Mesendoderm (in vitro differentiated cells): ENCODE data around the gene BLVRB.

Source experiments
- DNase-seq: peaks from one replicate; pipeline ENCODE4 v3.0.0; 2013
- H2AK5ac ChIP-seq: 2 replicates; pipeline ENCODE4 v1.6.1; 2013; ENCODE audit warnings: low read length, inconsistent platforms
- H2BK120ac ChIP-seq: 2 replicates; pipeline ENCODE4 v1.6.1; 2013; ENCODE audit warnings: low read depth, mild to moderate bottlenecking, low read length, moderate library complexity, mixed read lengths
- H2BK15ac ChIP-seq: replicated peaks from 2 replicates; pipeline ENCODE4 v1.6.1; 2013; ENCODE audit warnings: low read depth, mild to moderate bottlenecking, moderate library complexity
- H2BK5ac ChIP-seq: 2 replicates; pipeline ENCODE4 v1.6.1; 2013; ENCODE audit warnings: low read length, inconsistent platforms
- H3K18ac ChIP-seq: 2 replicates; pipeline ENCODE4 v1.6.1; 2013; ENCODE audit warnings: mild to moderate bottlenecking, low read length, mixed read lengths
- H3K23ac ChIP-seq: one replicate; pipeline ENCODE4 v1.6.1; 2013; ENCODE audit warnings: low read length
- H3K27ac ChIP-seq: 2 replicates; pipeline ENCODE4 v1.5.1; 2013; ENCODE audit warnings: low read depth, mild to moderate bottlenecking, inconsistent platforms, low read length, moderate library complexity
- H3K27me3 ChIP-seq: 2 replicates; pipeline ENCODE4 v1.6.1; 2013; ENCODE audit warnings: low read length, control low read depth, mild to moderate bottlenecking, inconsistent platforms; ENCODE audit not compliant: insufficient read depth, poor library complexity
- H3K36me3 ChIP-seq: 2 replicates; pipeline ENCODE4 v1.6.1; 2013; ENCODE audit warnings: low read length, inconsistent platforms; ENCODE audit not compliant: control insufficient read depth, insufficient read depth
- H3K4ac ChIP-seq: one replicate; pipeline ENCODE4 v1.6.1; 2013; ENCODE audit warnings: low read depth, mild to moderate bottlenecking, low read length, moderate library complexity
- H3K4me1 ChIP-seq: 2 replicates; pipeline ENCODE4 v1.6.1; 2013; ENCODE audit warnings: low read depth, low read length, inconsistent platforms; ENCODE audit not compliant: control insufficient read depth
- H3K4me2 ChIP-seq: 2 replicates; pipeline ENCODE4 v1.6.1; 2013; ENCODE audit warnings: low read length
- H3K4me3 ChIP-seq: 2 replicates; pipeline ENCODE4 v1.5.1; 2013; ENCODE audit warnings: mild to moderate bottlenecking, low read length
- H3K56ac ChIP-seq: one replicate; pipeline ENCODE4 v1.6.1; 2013; ENCODE audit warnings: low read length
- H3K79me1 ChIP-seq: 2 replicates; pipeline ENCODE4 v1.6.1; 2013; ENCODE audit warnings: low read length, inconsistent platforms
- H3K79me2 ChIP-seq: 2 replicates; pipeline ENCODE4 v1.6.1; 2013; ENCODE audit warnings: mild to moderate bottlenecking, low read length; ENCODE audit not compliant: control insufficient read depth, insufficient read depth
- H3K9ac ChIP-seq: 2 replicates; pipeline ENCODE4 v1.6.1; 2013; ENCODE audit warnings: low read length, inconsistent platforms
- H4K5ac ChIP-seq: one replicate; pipeline ENCODE4 v1.6.1; 2013; ENCODE audit warnings: low read length
- H4K8ac ChIP-seq: one replicate; pipeline ENCODE4 v1.6.1; 2013; ENCODE audit warnings: low read depth, mild to moderate bottlenecking, control low read depth, low read length, moderate library complexity
- WGBS: extraction: QIAGEN DNeasy Blood & Tissue Kit; methylation state at CpG from one replicate; pipeline ENCODE4 v1.1.7; 2013; ENCODE audit warnings: low lambda C conversion rate, missing lambda C conversion rate; ENCODE audit not compliant: insufficient coverage; ENCODE audit errors: extremely low coverage; 5-methylcytosine and 5-hydroxymethylcytosine counted together

Gene BLVRB

GRCh38 chr19:40420766-40421765, 44.5 kb downstream of the BLVRB start:
- peak overlapping the region; percentile 94 for H3K9ac ChIP-seq
- peak overlapping the region; percentile 94 for H3K56ac ChIP-seq

GRCh38 chr19:40420451-40420765, 45.1 kb downstream of the BLVRB start:
- Histone ChIP-seq H3K27me3 (no peaks in the 10 kb centered on the region), H3K36me3 (peaks cover 2% of the 10 kb centered on the region), H2AK5ac (no peak overlapping the region), H3K4ac (no peak overlapping the region), H3K18ac (peak overlapping the region; percentile 52), H3K79me2 (no peaks in the 10 kb centered on the region), H4K5ac (no peak overlapping the region), H2BK15ac (no peak overlapping the region), H4K8ac (no peak overlapping the region), H3K23ac (no peak overlapping the region), H3K4me2 (no peak overlapping the region), H3K4me3 (no peak overlapping the region), H3K27ac (peak overlapping the region; percentile 99), H3K79me1 (peaks cover 2% of the 10 kb centered on the region), H3K56ac (no peak overlapping the region), H3K9ac (no peak overlapping the region), H2BK120ac (no peak overlapping the region), H2BK5ac (no peak overlapping the region), H3K4me1 (no peaks in the 10 kb centered on the region)
- DNase-seq, result no peak
- WGBS, result no CpG with 5 or more reads among the region's 14 CpGs

More at GRCh38 chr19:40420766-40421765, 44.5 kb downstream of the BLVRB start:
- H3K27me3 ChIP-seq, result no peaks in the 10 kb centered on the region
- H3K4me2 ChIP-seq, result peak overlapping the region; percentile 94
- H2BK15ac ChIP-seq, result no peak overlapping the region
- H3K79me1 ChIP-seq, result peaks cover 2% of the 10 kb centered on the region
- peak; percentile 93 for DNase-seq
- H3K36me3 ChIP-seq, result peaks cover 2% of the 10 kb centered on the region
- no peak overlapping the region for H4K5ac ChIP-seq
- H3K23ac ChIP-seq, result peak overlapping the region; percentile 80
- peak overlapping the region; percentile 99 for H3K27ac ChIP-seq
- H3K79me2 ChIP-seq, result no peaks in the 10 kb centered on the region
- no peak overlapping the region for H2AK5ac ChIP-seq
- H2BK5ac ChIP-seq, result peak overlapping the region; percentile 84
- H2BK120ac ChIP-seq, result no peak overlapping the region
- H4K8ac ChIP-seq, result peak overlapping the region; percentile 28
- H3K18ac ChIP-seq, result peak overlapping the region; percentile 52
- no peaks in the 10 kb centered on the region for H3K4me1 ChIP-seq
- no CpG with 5 or more reads among the region's 56 CpGs for WGBS
- H3K4ac ChIP-seq, result peak overlapping the region; percentile 74
- peak overlapping the region; percentile 58 for H3K4me3 ChIP-seq

GRCh38 chr19:40419780-40420179, 45.8 kb downstream of the BLVRB start:
- Histone ChIP-seq H3K36me3 (peaks cover 2% of the 10 kb centered on the region), H3K4me1 (no peaks in the 10 kb centered on the region), H3K27me3 (no peaks in the 10 kb centered on the region), H3K27ac (no peak overlapping the region), H4K8ac (no peak overlapping the region), H3K4me2 (no peak overlapping the region), H3K56ac (no peak overlapping the region), H3K79me2 (no peaks in the 10 kb centered on the region), H3K9ac (no peak overlapping the region), H3K18ac (no peak overlapping the region), H3K4ac (no peak overlapping the region), H3K79me1 (peaks cover 2% of the 10 kb centered on the region), H2AK5ac (no peak overlapping the region), H2BK5ac (no peak overlapping the region), H3K4me3 (no peak overlapping the region), H4K5ac (no peak overlapping the region), H2BK15ac (no peak overlapping the region), H3K23ac (no peak overlapping the region), H2BK120ac (no peak overlapping the region)
- WGBS, result no CpG with 5 or more reads among the region's 5 CpGs
- no peak for DNase-seq

DNA sequence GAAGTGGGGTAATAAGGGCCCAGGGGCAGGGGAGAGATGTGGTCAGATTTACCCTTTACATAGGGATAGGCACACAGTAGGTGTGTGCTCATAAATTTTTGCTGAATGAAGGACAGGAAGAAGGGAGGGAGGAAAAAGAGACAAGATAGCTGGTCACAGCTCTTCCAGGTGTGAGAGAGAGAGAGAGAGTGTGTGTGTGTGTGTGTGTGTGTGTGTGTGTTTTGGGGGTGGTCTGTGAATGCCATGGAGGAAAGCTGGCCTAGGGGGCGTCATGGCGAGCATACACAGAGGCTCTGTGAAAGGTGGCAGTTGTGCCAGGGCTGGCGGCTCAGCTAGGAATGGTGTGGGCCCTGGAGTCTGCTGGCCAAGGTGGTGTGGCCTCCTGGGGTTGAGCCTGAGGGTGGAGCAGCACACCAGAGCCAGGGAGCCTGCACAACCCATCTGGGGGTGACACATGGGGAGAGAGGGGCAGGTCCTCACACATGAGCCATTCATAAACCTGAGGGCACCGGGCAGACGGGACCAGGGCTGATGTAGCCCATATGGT, 46.4 kb downstream of the BLVRB start:
- Histone ChIP-seq H4K5ac (no peak overlapping the region), H4K8ac (no peak overlapping the region), H3K4me2 (no peak overlapping the region), H3K79me2 (no peaks in the 10 kb centered on the region), H2BK120ac (no peak overlapping the region), H3K9ac (no peak overlapping the region), H3K4me3 (no peak overlapping the region), H3K23ac (no peak overlapping the region), H2BK5ac (no peak overlapping the region), H3K27ac (no peak overlapping the region), H3K79me1 (peaks cover 2% of the 10 kb centered on the region), H2BK15ac (no peak overlapping the region), H2AK5ac (no peak overlapping the region), H3K18ac (no peak overlapping the region), H3K4me1 (no peaks in the 10 kb centered on the region), H3K36me3 (peaks cover 2% of the 10 kb centered on the region), H3K4ac (no peak overlapping the region), H3K56ac (no peak overlapping the region), H3K27me3 (no peaks in the 10 kb centered on the region)
- WGBS, result no CpG with 5 or more reads among the region's 5 CpGs
- DNase-seq, result no peak

DNA sequence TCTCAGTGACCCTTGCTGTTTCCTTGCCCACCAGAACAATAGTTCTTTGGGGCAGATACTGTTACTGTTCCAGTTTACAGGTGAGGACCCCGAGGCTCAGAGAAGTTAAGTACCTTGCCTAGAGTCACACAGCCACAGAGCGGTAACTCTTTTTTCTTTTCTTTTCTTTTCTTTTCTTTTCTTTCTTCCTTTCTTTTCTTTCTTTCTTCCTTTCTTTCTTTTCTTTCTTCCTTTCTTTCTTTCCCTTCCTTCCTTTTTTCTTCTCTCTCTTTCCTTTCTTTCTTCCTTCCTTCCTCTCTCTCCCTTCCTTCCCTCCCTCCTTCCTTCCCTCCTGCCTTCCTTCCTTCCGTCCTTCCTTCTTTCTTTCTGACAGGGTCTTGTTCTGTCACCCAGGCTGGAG, 47.5 kb downstream of the BLVRB start:
- H3K79me2 ChIP-seq, result no peaks in the 10 kb centered on the region
- no peak overlapping the region for H2BK5ac ChIP-seq
- peaks cover 2% of the 10 kb centered on the region for H3K36me3 ChIP-seq
- no peak overlapping the region for H2BK15ac ChIP-seq
- no peaks in the 10 kb centered on the region for H3K27me3 ChIP-seq
- no peak for DNase-seq
- H3K4ac ChIP-seq, result no peak overlapping the region
- no peak overlapping the region for H4K5ac ChIP-seq
- H2AK5ac ChIP-seq, result no peak overlapping the region
- H3K4me3 ChIP-seq, result no peak overlapping the region
- H3K23ac ChIP-seq, result no peak overlapping the region
- no peak overlapping the region for H3K27ac ChIP-seq
- peaks cover under 1% of the 10 kb centered on the region for H3K79me1 ChIP-seq
- no peak overlapping the region for H4K8ac ChIP-seq
- H3K9ac ChIP-seq, result no peak overlapping the region
- no peak overlapping the region for H3K4me2 ChIP-seq
- no peak overlapping the region for H3K18ac ChIP-seq
- H3K56ac ChIP-seq, result no peak overlapping the region
- no peaks in the 10 kb centered on the region for H3K4me1 ChIP-seq
- WGBS, result no CpG with 5 or more reads among the region's 3 CpGs
- H2BK120ac ChIP-seq, result no peak overlapping the region
